GM12878 (cell line): ENCODE data around the gene PRKG1. TPM values are rescaled to one million over a fixed set of nuclear protein-coding genes. Genes with fewer than 3 reads are reported as not detected.

Experiments used
- ATAC-seq: fragments of 200-7000 bp; cut with Tn5 transposase; 3 replicates; pipeline ENCODE4 v1.9.1; 2020; ENCODE audit warnings: mild to moderate bottlenecking, moderate library complexity
- BruUV-seq: library from RNA; stranded (reverse); fragments of 400-500 nt; replicated peaks from 2 replicates; lab custom pipeline; 2021; lab: Mats Ljungman, UMichigan
- CTCF ChIA-PET: fragments of 300-600 bp; sonication (Branson Sonifier 250); formaldehyde crosslinking; extraction: SDS; loops from one replicate; lab custom pipeline; 2021; ENCODE audit warnings: inconsistent platforms; lab: Yijun Ruan, JAX
- POLR2A ChIA-PET: fragments of 350-600 bp; formaldehyde crosslinking; extraction: SDS; loops from one replicate; lab custom pipeline; 2021; ENCODE audit warnings: inconsistent platforms; lab: Charles Lee
- RAD21 ChIA-PET: fragments of 300-600 bp; sonication (Branson Sonifier 250); formaldehyde crosslinking; loops from one replicate; lab custom pipeline; 2023; ENCODE audit warnings: antibody characterized with exemption; ENCODE audit not compliant: unreplicated experiment; lab: Charles Lee
- SMC1A ChIA-PET: fragments of 300-600 bp; sonication (Branson Sonifier 250); formaldehyde crosslinking; loops from one replicate; lab custom pipeline; 2023; ENCODE audit not compliant: unreplicated experiment, uncharacterized antibody; lab: Charles Lee
- DNase-seq: peaks from one replicate; pipeline ENCODE4 v3.0.0-alpha.2; 2011; ENCODE audit warnings: low read depth, low spot score
- FAIRE-seq: peaks from 3 replicates; lab custom pipeline; 2011; peaks lifted over from hg19 to GRCh38; lab: Jason Lieb, UNC
- H2AFZ ChIP-seq: 2 replicates; pipeline ENCODE4 v1.6.0; 2011; ENCODE audit warnings: low read depth, low read length, control low read depth; ENCODE audit not compliant: control insufficient read depth
- H3K27ac ChIP-seq: 2 replicates; pipeline ENCODE4 v1.5.1; 2011; ENCODE audit warnings: control low read depth; ENCODE audit not compliant: control insufficient read depth, insufficient read depth
- H3K27me3 ChIP-seq, 2 experiments: replicated peaks in 1 of 2; 2 replicates each; pipeline versions ENCODE4 v1.6.0 to v1.6.1; 2011; ENCODE audit warnings: low read length in 1 of 2; ENCODE audit not compliant: control insufficient read depth in 2 of 2, insufficient read depth in 2 of 2
- H3K36me3 ChIP-seq, 2 experiments: 2 replicates each; pipeline ENCODE4 v1.5.1; 2011; ENCODE audit warnings: low read length in 1 of 2; ENCODE audit not compliant: control insufficient read depth in 2 of 2, insufficient read depth in 2 of 2
- H3K4me1 ChIP-seq: 2 replicates; pipeline ENCODE4 v1.6.1; 2011; ENCODE audit warnings: mild to moderate bottlenecking, low read length, moderate library complexity, mixed read lengths; ENCODE audit not compliant: control insufficient read depth, insufficient read depth
- H3K4me2 ChIP-seq: 2 replicates; pipeline ENCODE4 v1.6.0; 2011; ENCODE audit warnings: control low read depth; ENCODE audit not compliant: control insufficient read depth, insufficient read depth
- H3K4me3 ChIP-seq: fragments of 200-600 bp; sonication (generic); 2 replicates; pipeline ENCODE4 v1.5.1; 2016
- H3K79me2 ChIP-seq: 2 replicates; pipeline ENCODE4 v1.6.0; 2011; ENCODE audit warnings: low read length; ENCODE audit not compliant: control insufficient read depth, insufficient read depth
- H3K9ac ChIP-seq: 2 replicates; pipeline ENCODE4 v1.8.0; 2011; ENCODE audit warnings: low read length, control low read depth, mixed read lengths; ENCODE audit not compliant: control insufficient read depth, insufficient read depth
- H3K9me3 ChIP-seq: replicated peaks from 3 replicates; pipeline ENCODE4 v1.5.1; 2011; ENCODE audit warnings: mild to moderate bottlenecking, low read length; ENCODE audit not compliant: control insufficient read depth, insufficient read depth
- H4K20me1 ChIP-seq: 2 replicates; pipeline ENCODE4 v1.6.0; 2011; ENCODE audit not compliant: control insufficient read depth, insufficient read depth
- MTA2 ChIP-seq: fragments of 450-650 bp; IDR thresholded peaks from 2 replicates; pipeline ENCODE4 v1.6.1; 2016; ENCODE audit warnings: low read depth, mild to moderate bottlenecking, moderate library complexity
- NFYB ChIP-seq: IDR thresholded peaks from 2 replicates; pipeline ENCODE4 v1.6.1; 2011; ENCODE audit warnings: low read depth, mild to moderate bottlenecking, low read length, improper control_type of control experiment, moderate library complexity; ENCODE audit not compliant: insufficient read depth
- ZBTB11 ChIP-seq: fragments of 450-650 bp; formaldehyde crosslinking; IDR thresholded peaks from 2 replicates; pipeline ENCODE4 v1.5.0; 2022; ENCODE audit warnings: mild to moderate bottlenecking, missing genetic modification characterization
- WGBS: methylation state at CpG from one replicate; pipeline ENCODE4 v1.1.6; 2016; ENCODE audit warnings: low lambda C conversion rate; ENCODE audit not compliant: insufficient replicate concordance, insufficient coverage; ENCODE audit errors: missing lambda C conversion rate; 5-methylcytosine and 5-hydroxymethylcytosine counted together
- in situ Hi-C: fragments of 300-500 bp; cut with MboI; formaldehyde crosslinking; loops from 9 replicates; pipeline ENCODE4 v1.14.3; 2018; ENCODE audit warnings: mixed read lengths
- intact Hi-C: fragments of 100-400 bp; cut with micrococcal nuclease; formaldehyde crosslinking; loops from one replicate; pipeline ENCODE4 v1.14.2; 2022; ENCODE audit not compliant: unreplicated experiment
- polyA plus RNA-seq, 11 experiments: library from polyadenylated mRNA; depleted of rRNA in 4 of 11; unstranded in 6 of 11; stranded (reverse) in 5 of 11; fragments of >200 nt; fragmentation: Nextera tagmentation in 4 of 11; fragmentation: Illumina TruSeq in 1 of 11; extraction: Ambion mirVana in 4 of 11; extraction: Trizol in 1 of 11; gene quantifications; 1 replicate in 1 of 11; 2 replicates in 10 of 11; pipeline versions ENCODE4 v1.2.1 to v1.2.3, GENCODE V29; 2011 to 2016; ENCODE audit warnings: inconsistent platforms in 2 of 11, missing spikeins in 2 of 11, low read depth in 1 of 11
- total RNA-seq, 4 experiments: library from RNA; depleted of rRNA in 3 of 4; stranded (reverse); fragments of >200 nt in 3 of 4; fragmentation: Illumina TruSeq in 1 of 4; extraction: Trizol in 1 of 4; gene quantifications; 2 replicates each; pipeline versions ENCODE4 v1.2.1 to v1.2.3, GENCODE V29; 2013 to 2021

PRKG1 gene
- total and polyA plus RNA-seq, 10 of the 15 experiments (the other 5 are each of a cell fraction or from before 2014, with no cell fraction given): 0.04 to 0.05 TPM; not detected in 8

GRCh38 chr10:52030051-52030790 is 955.9 kb downstream of the PRKG1 start:
- SMC1A ChIA-PET: no interaction called here
- intact Hi-C loops: no loop called here
- H3K4me1 ChIP-seq: no peaks in the 10 kb centered on the region
- H3K79me2 ChIP-seq: no peaks in the 10 kb centered on the region
- H3K27me3 ChIP-seq: no peaks in the 10 kb centered on the region
- BruUV-seq: no TSS peak
- ATAC-seq (no peak), FAIRE-seq (no peak), DNase-seq (no peak)
- POLR2A ChIA-PET: no interaction called here
- H2AFZ ChIP-seq: no peak overlapping the region
- no peaks in the 10 kb centered on the region for H3K36me3 ChIP-seq
- 18% methylated on average over 6 of the region's 6 CpGs for WGBS
- no peak overlapping the region for H3K27ac ChIP-seq
- no peaks in the 10 kb centered on the region for H3K9me3 ChIP-seq
- no peak overlapping the region for H3K4me3 ChIP-seq
- RAD21 ChIA-PET: no interaction called here
- H3K9ac ChIP-seq: no peak overlapping the region
- no peaks in the 10 kb centered on the region for H4K20me1 ChIP-seq
- TF ChIP-seq MTA2 (no peak), NFYB (no peak), ZBTB11 (no peak)
- CTCF ChIA-PET: interaction anchor here (1.1 to 1.3 kb wide), 2 partner anchors 20 to 25 kb away, joined by 4 read pairs; no protein-coding TSS in a partner anchor
- H3K4me2 ChIP-seq: no peak overlapping the region
- in situ Hi-C loops: no loop called here
